NB4 (cell line): ENCODE measurements around the gene HRH2.

ENCODE experiments used
- DNase-seq: peaks from one replicate; pipeline ENCODE4 v3.0.0; 2010; ENCODE audit warnings: low read depth
- H3K4me3 ChIP-seq: one replicate; pipeline ENCODE4 v1.5.1; 2011; ENCODE audit warnings: mild to moderate bottlenecking, low read depth, low read length, moderate library complexity
- MYC ChIP-seq: IDR thresholded peaks from 2 replicates; pipeline ENCODE4 v1.6.1; 2011; ENCODE audit warnings: low read depth, low read length
- POLR2A ChIP-seq: IDR thresholded peaks from 2 replicates; pipeline ENCODE4 v1.6.1; 2011; ENCODE audit warnings: mild to moderate bottlenecking; ENCODE audit not compliant: insufficient read length; ENCODE audit errors: extremely low read depth
- TF ChIP-seq, protein P1 (sequence below): IDR thresholded peaks from one replicate; pipeline ENCODE4 v1.5.1; 2012; ENCODE audit warnings: low read depth, low read length
- TF ChIP-seq, protein P2 (sequence below): IDR thresholded peaks from 2 replicates; pipeline ENCODE4 v1.6.1; 2011; ENCODE audit warnings: low read depth, low read length

The HRH2 gene

DNA sequence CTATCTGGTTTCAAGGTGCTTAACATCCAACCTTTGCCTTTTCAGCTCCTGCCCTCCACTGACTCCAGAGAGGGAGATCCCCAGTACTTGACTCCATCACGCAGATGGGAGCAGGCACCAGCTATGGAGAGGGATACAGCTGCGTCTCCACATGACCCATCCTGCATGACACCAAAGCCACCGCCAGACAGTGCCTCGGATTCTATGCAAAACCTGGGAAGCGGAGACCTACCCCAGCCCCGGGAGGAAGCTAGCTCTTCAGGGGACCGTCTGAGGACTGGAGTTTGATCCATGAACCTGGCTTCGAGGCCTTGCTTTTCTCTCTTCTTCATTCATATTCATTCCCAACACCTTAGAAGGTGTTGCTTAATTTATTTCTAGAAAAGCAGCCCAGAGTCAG is 24.8 kb downstream of the HRH2 start:
- no peak overlapping the region for H3K4me3 ChIP-seq
- TF ChIP-seq POLR2A (no peak), MYC (no peak)
- TF ChIP-seq, protein P1, sequence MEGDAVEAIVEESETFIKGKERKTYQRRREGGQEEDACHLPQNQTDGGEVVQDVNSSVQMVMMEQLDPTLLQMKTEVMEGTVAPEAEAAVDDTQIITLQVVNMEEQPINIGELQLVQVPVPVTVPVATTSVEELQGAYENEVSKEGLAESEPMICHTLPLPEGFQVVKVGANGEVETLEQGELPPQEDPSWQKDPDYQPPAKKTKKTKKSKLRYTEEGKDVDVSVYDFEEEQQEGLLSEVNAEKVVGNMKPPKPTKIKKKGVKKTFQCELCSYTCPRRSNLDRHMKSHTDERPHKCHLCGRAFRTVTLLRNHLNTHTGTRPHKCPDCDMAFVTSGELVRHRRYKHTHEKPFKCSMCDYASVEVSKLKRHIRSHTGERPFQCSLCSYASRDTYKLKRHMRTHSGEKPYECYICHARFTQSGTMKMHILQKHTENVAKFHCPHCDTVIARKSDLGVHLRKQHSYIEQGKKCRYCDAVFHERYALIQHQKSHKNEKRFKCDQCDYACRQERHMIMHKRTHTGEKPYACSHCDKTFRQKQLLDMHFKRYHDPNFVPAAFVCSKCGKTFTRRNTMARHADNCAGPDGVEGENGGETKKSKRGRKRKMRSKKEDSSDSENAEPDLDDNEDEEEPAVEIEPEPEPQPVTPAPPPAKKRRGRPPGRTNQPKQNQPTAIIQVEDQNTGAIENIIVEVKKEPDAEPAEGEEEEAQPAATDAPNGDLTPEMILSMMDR: no peak
- TF ChIP-seq, protein P2, sequence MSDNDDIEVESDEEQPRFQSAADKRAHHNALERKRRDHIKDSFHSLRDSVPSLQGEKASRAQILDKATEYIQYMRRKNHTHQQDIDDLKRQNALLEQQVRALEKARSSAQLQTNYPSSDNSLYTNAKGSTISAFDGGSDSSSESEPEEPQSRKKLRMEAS: no peak
- no peak for DNase-seq

DNA sequence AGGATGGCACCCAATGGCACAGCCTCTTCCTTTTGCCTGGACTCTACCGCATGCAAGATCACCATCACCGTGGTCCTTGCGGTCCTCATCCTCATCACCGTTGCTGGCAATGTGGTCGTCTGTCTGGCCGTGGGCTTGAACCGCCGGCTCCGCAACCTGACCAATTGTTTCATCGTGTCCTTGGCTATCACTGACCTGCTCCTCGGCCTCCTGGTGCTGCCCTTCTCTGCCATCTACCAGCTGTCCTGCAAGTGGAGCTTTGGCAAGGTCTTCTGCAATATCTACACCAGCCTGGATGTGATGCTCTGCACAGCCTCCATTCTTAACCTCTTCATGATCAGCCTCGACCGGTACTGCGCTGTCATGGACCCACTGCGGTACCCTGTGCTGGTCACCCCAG is 25.4 kb downstream of the HRH2 start:
- TF ChIP-seq, protein P2: no peak
- TF ChIP-seq POLR2A: no peak
- DNase-seq: no peak
- no peak overlapping the region for H3K4me3 ChIP-seq

- TF ChIP-seq, protein P2: no peak
- TF ChIP-seq, protein P1: no peak
- TF ChIP-seq MYC (no peak), POLR2A (no peak)
- no peak for DNase-seq
- H3K4me3 ChIP-seq: no peak overlapping the region
These were observed 26.1 kb downstream of the HRH2 start for GRCh38 chr5:175683921-175684320.

DNA sequence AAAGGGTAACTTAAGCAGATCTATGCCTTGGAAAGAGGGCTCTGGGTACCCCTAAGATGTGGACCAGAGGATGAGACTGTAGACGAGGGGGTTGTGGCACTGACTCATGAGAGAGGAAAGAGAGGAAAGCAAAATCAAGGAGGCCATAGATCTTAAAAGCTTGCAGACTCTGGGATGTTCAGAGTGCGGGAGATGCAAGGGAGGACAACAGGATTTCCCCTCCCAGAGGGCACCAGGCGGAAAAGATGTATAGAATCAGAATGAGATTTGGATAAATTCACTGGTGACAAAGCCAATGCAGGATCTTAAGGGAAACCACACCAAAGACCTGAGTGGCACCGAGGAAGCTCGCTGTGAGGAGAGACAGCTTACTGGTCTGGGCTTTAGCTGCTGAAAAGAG is 27.1 kb downstream of the HRH2 start:
- TF ChIP-seq, protein P2: no peak
- TF ChIP-seq POLR2A: no peak
- TF ChIP-seq, protein P1: no peak
- TF ChIP-seq MYC: no peak
- DNase-seq: no peak
- no peak overlapping the region for H3K4me3 ChIP-seq

DNA sequence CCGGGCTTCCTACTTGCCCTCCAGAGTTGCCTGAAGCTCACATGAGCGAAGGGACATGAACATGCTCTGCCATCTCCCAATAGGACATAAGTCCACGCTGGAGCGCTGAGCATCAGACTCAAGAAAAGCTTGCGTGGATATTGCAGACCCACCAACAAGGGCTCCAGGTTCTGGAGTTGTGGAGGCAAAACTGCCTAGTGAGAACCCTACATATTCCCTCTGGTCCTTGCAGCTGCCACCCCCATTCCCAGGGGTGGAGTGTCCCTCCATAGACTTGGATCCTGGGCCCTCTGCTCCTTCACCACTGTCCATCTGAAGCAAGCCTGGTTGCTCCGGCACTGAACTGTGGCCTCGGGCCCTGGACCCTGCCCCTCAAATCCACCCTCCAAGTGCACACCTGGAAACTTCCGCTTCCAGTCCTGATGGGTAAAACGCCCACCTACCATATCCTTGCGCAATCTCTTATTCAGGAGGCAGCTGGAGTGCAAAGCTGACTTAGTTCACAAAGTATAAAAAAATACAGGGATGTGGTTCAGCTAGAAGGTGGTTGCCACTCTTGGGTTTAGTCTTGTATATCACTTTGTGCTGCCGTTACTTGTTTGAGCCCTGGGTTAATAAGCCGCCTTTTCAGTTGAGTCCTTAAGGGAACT is 28.0 kb downstream of the HRH2 start:
- no peak overlapping the region for H3K4me3 ChIP-seq
- TF ChIP-seq, protein P1: no peak
- TF ChIP-seq, protein P2: no peak
- TF ChIP-seq MYC (no peak), POLR2A (no peak)
- no peak for DNase-seq

- TF ChIP-seq POLR2A (no peak), MYC (no peak)
- TF ChIP-seq, protein P1: no peak
- TF ChIP-seq, protein P2: no peak
- no peak overlapping the region for H3K4me3 ChIP-seq
- DNase-seq: no peak
These were observed 28.5 kb downstream of the HRH2 start for GRCh38 chr5:175686396-175686795.
